Testis (tissue), 3 donors: Measurements from ENCODE around the gene RIPOR3. TPM values are rescaled to one million over a fixed set of nuclear protein-coding genes. Genes with fewer than 3 reads are reported as not detected.
"Not testable (repeated sequence)": the region's sequence is repeated elsewhere in the genome, so short reads cannot be mapped to it uniquely, and the experiment has no call there.

Experiments used
- DNase-seq: peaks from one replicate; pipeline ENCODE4 v3.0.0-alpha.2; 2019
- H3K27ac ChIP-seq, 2 donors: fragments of 200-600 bp; sonication (generic); one replicate each; pipeline ENCODE4 v1.5.1; 2019
- H3K27me3 ChIP-seq: fragments of 200-600 bp; sonication (generic); one replicate; pipeline ENCODE4 v1.5.1; 2019
- H3K36me3 ChIP-seq: fragments of 200-600 bp; sonication (generic); one replicate; pipeline ENCODE4 v1.5.1; 2017; ENCODE audit warnings: low read depth; ENCODE audit errors: missing control alignments
- H3K4me1 ChIP-seq: fragments of 200-600 bp; sonication (generic); one replicate; pipeline ENCODE4 v1.5.1; 2019
- H3K4me3 ChIP-seq, 2 donors: fragments of 200-600 bp; sonication (generic); one replicate each; pipeline ENCODE4 v1.5.1; 2017 to 2019
- H3K9me3 ChIP-seq: fragments of 200-600 bp; sonication (generic); one replicate; pipeline ENCODE4 v1.5.1; 2017
- POLR2A ChIP-seq: fragments of 450-650 bp; IDR thresholded peaks from one replicate; pipeline ENCODE4 v1.6.1; 2017; ENCODE audit warnings: antibody characterized with exemption, mild to moderate bottlenecking, moderate library complexity
- WGBS, 2 donors: methylation state at CpG; one replicate each; pipeline ENCODE4 v1.1.5; 2018; 5-methylcytosine and 5-hydroxymethylcytosine counted together
- intact Hi-C: fragments of 100-400 bp; cut with DNase I; formaldehyde crosslinking; loops from one replicate; pipeline ENCODE4 v1.15.1; 2023; ENCODE audit warnings: low total_unique reads
- polyA plus RNA-seq: library from polyadenylated mRNA; stranded (reverse); fragments of 350-450 nt; fragmentation: Illumina TruSeq; extraction: RNeasy Lipid Tissue Mini Kit (QIAGEN cat#74804); gene quantifications from one replicate; pipeline ENCODE4 v1.2.3, GENCODE V29; 2014; ENCODE audit warnings: low read depth, low replicate concordance; ENCODE audit not compliant: insufficient read depth
- total RNA-seq, 2 donors: library from RNA; depleted of rRNA; stranded (reverse); fragments of >200 nt; gene quantifications; one replicate each; pipeline ENCODE4 v1.2.3, GENCODE V29; 2016
- TF ChIP-seq, protein P1 (sequence below), 3 experiments: fragments of 450-650 bp in 2 of 3; fragments of 200-600 bp in 1 of 3; sonication (generic) in 1 of 3; IDR thresholded peaks; one replicate each; pipeline ENCODE4 v1.5.1; 2016 to 2019; ENCODE audit warnings: antibody characterized with exemption in 3 of 3, mild to moderate bottlenecking in 2 of 3, moderate library complexity in 1 of 3

RIPOR3 gene
- total and polyA plus RNA-seq, 3 donors from 2014 or later, result 11.3 to 26.9 (median 22.1) TPM

DNA sequence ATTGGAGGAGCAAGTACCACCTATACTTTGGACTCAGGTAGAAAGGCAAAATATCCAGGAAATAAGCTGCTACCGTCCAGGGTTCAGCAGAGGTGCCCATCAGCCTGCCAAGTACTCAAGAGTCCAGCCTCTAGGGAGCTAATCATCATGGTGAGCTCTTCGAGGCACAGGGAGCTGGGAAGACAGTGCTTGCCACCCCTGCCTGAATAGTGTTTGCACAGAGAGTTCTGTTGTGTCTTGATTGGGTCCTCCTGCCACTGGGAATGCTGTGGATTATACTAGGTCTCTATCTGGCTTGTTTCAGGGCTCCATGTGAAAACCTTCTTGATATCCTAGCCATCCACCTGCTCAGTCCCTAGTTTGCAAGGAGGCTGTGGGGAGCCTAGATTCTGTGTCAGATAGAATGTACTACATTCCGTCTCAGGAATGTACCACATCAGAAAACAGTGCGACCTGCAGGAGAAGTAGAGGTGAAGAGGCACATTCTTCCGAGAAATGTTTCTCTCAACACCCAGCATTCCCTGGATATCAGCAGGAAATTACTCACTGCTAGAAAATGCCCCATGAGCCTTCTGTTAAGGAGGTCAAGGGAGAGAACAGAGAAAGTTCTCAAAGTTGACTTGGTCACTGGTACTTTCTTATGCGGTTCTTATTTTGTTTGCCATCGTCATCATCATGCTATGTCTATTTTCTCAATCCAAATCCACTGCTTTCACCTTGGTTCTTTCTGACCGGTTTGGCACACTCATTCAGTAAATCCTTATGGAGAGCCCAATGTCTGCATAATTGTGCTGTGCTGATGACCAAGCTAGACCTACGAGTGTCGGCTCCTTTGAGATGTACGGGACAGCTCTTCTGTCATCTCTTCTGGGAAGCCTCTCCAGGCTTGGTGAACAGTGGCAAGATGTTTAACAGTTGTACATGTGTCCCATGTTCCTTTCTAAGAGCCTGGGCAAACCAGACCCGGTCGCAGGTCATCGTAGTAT lies 150.4 kb downstream of the RIPOR3 start:
- Histone ChIP-seq H3K36me3 (no peaks in the 10 kb centered on the region), H3K9me3 (no peaks in the 10 kb centered on the region), H3K4me1 (peaks cover 33% of the 10 kb centered on the region), H3K4me3 (no peak overlapping the region), H3K27me3 (no peaks in the 10 kb centered on the region), H3K27ac (peak overlapping the region in 1 of 2 donors; percentile 42)
- 66 to 71% methylated on average over 14 of the region's 14 CpGs for WGBS, 2 donors
- TF ChIP-seq, protein P1, sequence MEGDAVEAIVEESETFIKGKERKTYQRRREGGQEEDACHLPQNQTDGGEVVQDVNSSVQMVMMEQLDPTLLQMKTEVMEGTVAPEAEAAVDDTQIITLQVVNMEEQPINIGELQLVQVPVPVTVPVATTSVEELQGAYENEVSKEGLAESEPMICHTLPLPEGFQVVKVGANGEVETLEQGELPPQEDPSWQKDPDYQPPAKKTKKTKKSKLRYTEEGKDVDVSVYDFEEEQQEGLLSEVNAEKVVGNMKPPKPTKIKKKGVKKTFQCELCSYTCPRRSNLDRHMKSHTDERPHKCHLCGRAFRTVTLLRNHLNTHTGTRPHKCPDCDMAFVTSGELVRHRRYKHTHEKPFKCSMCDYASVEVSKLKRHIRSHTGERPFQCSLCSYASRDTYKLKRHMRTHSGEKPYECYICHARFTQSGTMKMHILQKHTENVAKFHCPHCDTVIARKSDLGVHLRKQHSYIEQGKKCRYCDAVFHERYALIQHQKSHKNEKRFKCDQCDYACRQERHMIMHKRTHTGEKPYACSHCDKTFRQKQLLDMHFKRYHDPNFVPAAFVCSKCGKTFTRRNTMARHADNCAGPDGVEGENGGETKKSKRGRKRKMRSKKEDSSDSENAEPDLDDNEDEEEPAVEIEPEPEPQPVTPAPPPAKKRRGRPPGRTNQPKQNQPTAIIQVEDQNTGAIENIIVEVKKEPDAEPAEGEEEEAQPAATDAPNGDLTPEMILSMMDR (IDR thresholded peaks at IDR 0.05), result no peak
- no peak for DNase-seq
- intact Hi-C loops, result no loop called here

DNA sequence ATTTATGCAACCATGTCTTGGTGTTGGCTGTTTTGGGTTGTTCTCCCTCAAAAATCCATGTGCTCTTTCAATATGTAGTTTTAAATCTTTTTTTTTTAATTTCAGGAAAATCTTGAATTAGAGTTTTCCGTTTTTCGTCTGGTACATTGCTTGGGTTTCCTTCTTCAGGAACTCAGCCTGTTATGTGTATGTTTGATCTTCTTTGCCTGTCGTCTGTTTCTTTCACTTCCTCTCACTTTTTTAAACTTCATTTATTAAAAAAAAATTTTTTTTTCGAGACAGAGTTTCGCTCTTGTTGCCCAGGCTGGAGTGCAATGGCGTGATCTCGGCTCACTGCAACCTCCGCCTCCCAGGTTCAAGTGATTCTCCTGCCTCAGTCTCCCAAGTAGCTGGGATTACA lies 151.5 kb downstream of the RIPOR3 start:
- intact Hi-C loops, H3K4me3 ChIP-seq, H3K9me3 ChIP-seq, H3K27ac ChIP-seq, H3K36me3 ChIP-seq, DNase-seq, H3K27me3 ChIP-seq: not testable (repeated sequence)
- peaks cover 33% of the 10 kb centered on the region for H3K4me1 ChIP-seq
- WGBS, 2 donors, result 90 to 94% methylated on average over 8 of the region's 8 CpGs

DNA sequence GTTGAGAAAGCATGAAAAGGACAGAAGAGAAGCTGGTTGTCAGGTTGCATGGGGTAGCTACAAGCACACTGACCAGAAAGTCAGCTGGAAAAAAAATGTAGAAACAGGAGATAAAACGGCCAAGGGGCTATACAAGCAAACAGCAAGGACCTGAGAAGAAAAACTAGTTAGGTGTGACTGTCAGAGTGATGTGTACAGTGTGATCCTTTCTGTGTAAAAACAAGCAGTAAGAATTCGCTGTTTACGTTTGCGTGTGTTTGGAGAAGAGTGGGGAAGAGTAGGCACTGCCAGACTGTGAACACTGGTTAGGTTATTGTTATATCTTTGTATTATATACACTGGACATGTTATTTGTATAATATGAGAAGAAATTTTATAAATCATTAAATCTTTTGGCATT lies 153.1 kb downstream of the RIPOR3 start:
- Histone ChIP-seq H3K9me3 (no peaks in the 10 kb centered on the region), H3K27ac (no peak overlapping the region), H3K36me3 (no peaks in the 10 kb centered on the region), H3K27me3 (no peaks in the 10 kb centered on the region), H3K4me3 (no peak overlapping the region), H3K4me1 (peaks cover 20% of the 10 kb centered on the region)
- no peak for TF ChIP-seq POLR2A
- TF ChIP-seq, protein P1 (IDR thresholded peaks at IDR 0.05), result no peak
- WGBS, 2 donors, result 68 to 73% methylated on average over 4 of the region's 4 CpGs
- intact Hi-C loops, result no loop called here
- no peak for DNase-seq

DNA sequence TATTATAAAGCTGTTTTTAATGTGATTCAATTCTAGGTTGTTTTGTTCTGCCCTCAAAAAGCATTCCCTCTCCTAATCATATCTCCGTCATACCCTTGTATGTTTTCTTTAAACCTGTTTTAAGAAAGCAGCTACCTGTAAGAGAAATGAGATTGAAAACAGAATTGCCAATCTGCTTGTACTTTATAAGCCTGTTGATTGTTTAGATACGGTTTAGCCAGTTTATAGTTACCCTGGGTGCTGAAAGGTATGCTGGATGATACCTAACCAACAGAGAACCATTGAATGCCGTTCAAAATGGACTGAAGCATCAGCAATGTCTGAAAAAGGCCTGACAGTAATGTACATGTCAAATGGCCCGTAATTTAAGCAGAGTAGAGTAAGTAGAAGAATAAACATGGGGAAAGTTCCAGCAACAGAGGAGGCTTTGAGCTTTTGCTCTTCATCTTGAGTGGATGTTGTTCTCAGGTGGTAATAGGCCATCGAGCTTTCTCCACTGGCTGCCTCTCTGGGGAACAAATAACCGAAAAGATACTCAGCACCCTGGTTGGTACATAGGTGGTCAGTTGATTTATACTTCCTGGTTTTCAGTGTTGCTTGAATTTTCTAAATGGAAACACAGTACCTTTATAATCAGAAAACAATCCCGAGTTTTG lies 153.7 kb downstream of the RIPOR3 start:
- H3K4me3 ChIP-seq, result no peak overlapping the region

DNA sequence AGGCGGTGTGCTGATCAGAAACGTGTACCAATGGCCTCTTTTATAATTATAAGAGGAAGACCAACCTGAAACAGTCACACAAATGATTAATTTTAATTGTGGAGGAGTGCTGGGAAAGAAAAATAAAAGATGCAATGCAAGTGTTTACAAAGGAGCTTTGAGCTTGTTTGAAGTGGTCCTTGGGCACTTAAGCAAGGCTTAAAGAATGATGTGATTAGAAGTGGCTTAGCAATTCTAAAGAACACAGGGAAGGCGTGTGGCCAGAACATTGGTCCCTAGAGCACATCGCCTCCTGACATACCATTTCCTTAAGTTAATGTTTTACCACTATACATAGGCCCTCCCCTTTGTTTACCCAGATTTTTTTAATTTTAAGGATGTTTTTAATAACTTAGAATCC lies 155.0 kb downstream of the RIPOR3 start:
- Histone ChIP-seq H3K27me3 (no peaks in the 10 kb centered on the region), H3K4me3 (no peak overlapping the region), H3K36me3 (no peaks in the 10 kb centered on the region), H3K4me1 (peaks cover 13% of the 10 kb centered on the region), H3K9me3 (no peaks in the 10 kb centered on the region), H3K27ac (no peak overlapping the region)
- WGBS, 2 donors, result 76 to 81% methylated on average over 4 of the region's 4 CpGs
- TF ChIP-seq POLR2A, result no peak
- TF ChIP-seq, protein P1 (IDR thresholded peaks at IDR 0.05), result no peak
- intact Hi-C loops, result no loop called here
- no peak for DNase-seq

More for the DNA sequence above, 153.7 kb downstream of the RIPOR3 start:
- H3K9me3 ChIP-seq, result no peaks in the 10 kb centered on the region
- H3K27ac ChIP-seq, result no peak overlapping the region
- DNase-seq, result no peak
- intact Hi-C loops, result no loop called here
- peaks cover 14% of the 10 kb centered on the region for H3K4me1 ChIP-seq
- H3K27me3 ChIP-seq, result no peaks in the 10 kb centered on the region
- no peaks in the 10 kb centered on the region for H3K36me3 ChIP-seq
- no peak for TF ChIP-seq POLR2A
- TF ChIP-seq, protein P1 (IDR thresholded peaks at IDR 0.05), result no peak
- WGBS, 2 donors, result 83 to 84% methylated on average over 7 of the region's 7 CpGs
